Amniotic stem cell (primary cell): ENCODE data around the gene MEGF9.

Source experiments
- DNase-seq: peaks from one replicate; lab custom pipeline; 2025; lab: John Stamatoyannopoulos, UW

The MEGF9 gene

DNA sequence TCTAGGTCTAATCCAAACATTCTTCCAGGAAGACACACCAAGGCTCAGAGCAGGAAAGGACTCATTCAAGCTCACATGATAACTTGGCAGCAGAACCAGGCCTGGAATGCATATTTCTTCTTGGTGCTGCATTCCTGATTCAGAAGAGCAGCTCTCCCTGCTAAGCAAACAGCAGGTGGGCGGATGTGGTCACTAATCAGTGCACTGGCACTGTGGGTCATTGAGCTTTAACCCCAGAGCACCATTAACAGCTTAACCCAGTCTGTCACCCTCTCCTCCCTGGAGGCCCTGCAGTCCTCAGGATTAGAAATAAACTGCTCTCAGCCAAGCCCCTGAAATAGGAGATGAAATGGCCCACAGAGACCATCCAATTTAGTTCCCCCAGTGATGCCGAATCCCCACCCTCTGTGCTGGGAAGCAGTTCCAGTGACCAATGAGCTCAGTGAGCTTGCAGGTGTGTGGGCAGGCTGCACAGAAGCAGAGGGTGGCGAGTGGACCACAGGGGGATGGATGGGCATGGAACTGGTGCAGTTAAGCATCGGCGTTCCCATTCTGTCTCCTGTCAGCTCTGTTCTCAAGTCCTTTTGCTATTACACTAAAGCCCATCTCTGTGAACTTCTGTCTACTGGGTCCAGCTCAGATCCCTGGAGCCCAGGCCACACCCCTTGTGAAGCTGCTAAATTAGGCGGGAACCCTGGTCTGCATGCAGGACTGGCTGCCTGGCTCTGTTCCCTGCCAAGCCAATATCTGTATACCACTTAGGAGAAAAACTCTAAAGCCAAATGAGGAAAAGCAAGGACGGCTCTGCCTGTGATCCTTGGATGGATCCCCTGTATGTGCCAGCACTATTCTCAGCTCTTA, 16.6 kb upstream of the MEGF9 start:
- DNase-seq: no peak

DNA sequence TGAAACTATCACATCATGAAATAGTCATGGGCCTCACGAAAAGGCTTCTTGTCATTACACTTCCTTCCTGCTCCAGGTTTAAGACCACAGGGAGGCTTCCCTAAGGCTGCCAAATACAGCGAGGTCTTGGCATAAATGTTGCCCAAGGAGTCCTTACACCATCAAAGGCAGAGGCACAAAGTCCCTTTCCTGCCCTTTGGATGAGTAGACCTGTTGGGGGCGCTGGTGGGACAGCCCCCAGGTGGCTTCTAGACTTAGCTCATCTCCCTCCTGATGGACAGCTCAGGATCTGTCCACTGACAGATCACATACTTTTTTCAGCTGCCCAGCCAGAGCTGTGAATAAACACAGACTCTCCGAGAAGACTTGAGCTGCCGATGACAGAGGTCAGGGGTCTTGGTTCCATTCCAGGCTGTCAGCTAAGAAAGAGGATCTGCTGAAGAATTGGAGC, 15.5 kb upstream of the MEGF9 start:
- no peak for DNase-seq

DNA sequence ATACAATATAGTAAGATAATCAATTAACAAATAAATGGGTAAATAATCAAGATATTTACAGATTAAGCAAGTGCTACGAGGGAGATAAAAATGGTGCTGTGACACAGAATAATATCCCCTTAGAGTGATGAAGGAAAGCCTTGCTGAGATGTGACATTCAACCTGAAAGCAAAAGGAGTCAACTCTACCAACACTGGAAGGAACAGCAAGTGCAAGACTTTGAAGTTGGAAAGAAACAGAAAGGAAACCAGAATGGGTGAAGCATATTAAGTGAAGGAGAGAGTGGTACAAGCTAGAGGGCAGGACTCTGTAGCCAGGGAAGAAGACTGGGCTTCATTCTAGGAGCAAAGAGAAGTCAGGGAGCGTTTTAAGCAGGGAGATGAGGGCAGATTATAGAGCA, 12.2 kb upstream of the MEGF9 start:
- DNase-seq: no peak

DNA sequence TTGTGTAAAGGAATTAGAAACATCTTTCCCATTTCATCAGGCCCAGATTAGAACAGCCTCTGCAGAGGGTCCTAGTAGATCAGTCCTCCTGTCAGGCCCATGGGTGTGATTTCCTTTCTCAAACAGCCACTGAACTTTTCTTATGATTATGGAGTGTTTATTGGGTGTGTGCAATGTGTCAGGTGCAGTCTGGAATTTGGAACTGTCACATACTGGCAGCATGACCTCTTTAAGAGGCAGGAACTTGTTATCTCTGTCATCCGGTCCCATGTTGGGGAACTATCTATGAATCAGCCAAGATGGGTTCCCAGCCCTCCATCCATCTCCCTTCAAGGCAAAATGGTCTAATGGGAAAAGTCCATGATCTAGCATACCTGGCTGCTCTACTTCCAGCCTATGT, 11.6 kb upstream of the MEGF9 start:
- DNase-seq: no peak

DNA sequence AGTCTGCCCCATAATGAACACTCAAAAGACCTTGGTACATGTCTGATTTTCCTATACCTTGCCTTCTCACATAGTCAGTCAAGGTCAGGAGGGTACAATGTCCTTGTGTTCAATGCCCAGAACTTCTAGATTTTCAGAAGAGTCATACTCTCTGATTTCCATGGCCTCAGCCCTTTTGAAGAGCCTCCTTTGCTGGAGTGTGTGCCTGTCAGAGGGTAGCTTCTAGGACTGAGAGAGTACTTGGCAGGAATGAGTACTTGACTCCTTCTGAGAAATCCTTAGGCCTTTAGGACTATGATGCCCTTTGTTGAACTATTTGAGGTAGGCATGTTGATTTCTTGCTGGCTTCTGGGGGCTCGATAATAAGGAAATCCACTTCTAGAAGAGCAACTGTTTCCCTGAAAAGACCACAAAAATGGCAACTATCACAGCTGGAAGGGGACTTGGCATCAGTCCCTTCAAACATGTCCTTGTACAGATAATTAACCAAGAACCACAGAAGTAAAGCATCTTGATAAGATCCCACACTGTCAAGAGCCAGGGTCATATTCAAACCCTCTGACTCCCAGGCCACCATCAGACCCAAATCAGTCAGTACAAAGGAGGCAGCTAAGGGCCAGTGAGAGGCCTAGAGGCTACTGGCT, 10.6 kb upstream of the MEGF9 start:
- no peak for DNase-seq

DNA sequence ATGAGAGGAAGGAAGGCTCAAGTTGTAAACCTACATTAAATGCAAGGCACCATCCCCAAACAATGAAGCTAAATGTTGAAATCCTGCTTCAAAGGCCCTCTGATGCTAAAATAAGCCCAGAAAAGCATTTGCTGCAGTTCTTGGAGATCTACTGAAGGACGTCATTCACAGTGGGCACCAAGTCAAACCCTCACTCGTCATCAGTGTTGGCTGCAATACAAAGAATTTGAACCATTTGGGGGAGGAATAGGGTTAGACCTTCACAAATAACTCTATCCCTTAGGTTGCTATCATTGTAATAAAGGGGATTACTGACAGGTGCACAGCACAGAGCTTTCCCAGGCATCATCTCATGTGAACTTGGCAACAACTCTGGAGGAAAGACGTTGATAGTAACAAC, 9.3 kb upstream of the MEGF9 start:
- DNase-seq: no peak

DNA sequence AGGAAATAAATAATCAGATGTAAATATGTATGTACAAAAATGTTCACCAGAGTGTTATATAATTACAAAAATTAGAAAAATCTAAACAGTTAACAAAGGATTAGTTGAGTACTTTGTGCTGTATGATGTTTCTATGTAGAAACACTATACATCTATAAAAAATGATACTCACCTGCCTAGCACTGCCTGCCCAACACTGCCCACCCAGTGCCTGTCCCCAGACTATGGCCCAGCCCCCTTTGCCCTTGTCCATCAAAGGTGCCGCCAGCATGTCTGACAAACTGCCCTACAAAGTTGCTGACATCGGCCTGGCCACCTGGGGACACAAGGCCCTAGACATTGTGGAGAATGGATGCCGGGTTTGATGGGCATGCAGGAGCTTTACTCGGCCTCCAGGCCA, 6.1 kb upstream of the MEGF9 start:
- DNase-seq: no peak

DNA sequence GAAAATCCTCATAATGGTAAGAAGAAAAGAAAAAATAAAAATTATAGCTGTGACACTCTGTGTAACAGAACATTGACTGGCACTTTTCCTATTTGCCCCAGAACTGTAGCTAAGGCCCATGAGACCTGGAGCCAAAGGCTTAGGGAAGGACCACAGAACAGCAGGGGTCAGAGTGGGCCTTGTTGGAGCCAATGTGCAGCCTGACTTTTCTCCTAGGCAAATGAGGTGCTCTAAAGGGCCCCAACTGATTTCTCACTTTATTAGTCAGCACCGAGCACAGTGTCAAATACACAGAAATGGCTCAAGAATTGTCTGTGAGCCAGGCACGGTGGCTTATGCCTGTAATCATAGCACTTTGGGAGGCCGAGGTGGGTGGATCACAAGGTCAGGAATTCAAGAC, 4.0 kb upstream of the MEGF9 start:
- DNase-seq: no peak

DNA sequence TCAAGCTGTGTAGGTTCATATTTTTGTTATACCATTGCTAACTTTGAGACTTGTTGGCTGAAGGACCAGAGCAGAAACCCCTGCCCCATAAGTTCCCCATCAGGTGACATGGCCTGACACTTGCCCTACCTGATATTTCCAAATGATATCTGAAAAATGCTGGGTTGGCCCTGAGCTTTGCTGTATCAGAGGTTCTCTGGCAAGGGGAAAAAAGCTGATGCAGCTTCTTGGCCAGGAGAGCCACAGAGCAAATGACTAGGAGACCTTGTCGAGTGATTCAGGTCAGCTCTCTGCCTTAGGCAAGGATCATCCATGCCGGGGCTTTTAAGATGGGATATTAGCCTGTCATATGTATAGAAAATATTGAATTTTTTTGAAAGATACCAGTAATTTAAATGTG, 2.9 kb upstream of the MEGF9 start:
- no peak for DNase-seq

DNA sequence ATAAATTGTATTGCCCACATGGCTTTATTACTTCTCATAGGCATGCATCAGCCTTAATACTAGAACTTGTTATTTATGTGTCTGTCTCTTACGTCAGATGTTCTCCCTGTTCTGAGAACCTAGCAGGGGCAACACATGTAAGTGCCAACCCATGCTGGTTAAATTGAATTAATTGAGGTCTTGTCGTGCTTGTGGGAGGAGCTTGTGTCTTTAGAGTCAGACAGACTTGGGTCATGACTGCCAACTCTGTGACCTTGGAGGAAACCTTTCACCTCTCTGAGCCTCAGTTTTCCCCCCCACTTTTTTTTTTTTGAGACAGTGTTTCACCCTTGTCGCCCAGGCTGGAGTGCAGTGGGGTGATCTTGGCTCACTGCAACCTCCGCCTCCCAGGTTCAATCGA, 2.2 kb upstream of the MEGF9 start:
- DNase-seq: no peak

DNA sequence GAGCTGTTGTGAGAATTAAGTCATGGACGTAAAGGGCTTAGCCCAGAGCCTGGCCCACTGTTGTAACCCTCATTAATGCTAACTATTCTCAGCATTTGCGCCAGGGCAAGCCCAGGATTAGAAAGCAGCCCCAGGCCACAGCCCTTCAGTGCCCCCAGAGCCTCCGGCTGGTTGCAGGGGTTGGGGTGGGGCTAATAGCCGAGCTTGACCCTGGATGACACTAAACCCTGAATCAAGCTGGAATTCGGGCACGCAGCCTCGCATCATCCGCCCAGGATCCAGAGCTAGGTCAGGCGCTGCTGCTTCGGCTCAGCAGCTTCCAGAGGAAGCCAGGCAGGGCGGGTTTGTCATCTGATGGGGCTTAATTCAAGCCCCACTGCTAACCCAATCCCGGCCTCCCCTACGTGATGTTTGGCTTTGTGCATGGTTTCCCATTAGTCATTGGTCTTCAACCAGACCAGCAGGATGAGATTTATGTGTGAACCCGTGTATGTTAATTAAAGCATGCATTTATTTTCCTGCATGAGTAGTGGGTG, 1.2 kb upstream of the MEGF9 start:
- no peak for DNase-seq

DNA sequence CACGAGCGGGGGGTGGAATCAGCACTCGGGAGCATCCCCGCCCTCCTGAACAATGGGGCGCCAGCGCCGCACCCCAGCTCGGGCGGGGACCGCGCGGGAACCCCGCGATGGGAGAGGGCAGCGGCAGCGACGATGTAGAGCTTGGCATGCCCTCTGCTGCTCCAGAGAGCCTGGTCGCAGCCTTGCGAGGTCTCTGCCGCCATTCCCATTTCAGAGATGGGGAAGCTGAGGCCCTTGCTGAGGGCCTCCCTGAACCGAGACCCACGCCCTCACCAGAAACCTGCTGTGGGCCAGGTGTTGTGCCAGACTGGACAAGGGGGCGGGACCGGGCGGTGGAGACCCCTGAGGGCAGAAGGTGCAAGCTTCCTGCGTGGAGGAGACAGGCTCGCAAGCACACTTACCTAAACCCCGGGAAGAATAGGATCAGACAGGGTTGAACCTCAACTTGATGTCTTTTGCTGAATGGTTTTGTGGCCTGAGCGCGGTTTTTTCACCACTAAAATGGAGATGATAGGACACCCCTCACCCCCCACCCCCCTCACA, 647 bp upstream of the MEGF9 start:
- no peak for DNase-seq

DNA sequence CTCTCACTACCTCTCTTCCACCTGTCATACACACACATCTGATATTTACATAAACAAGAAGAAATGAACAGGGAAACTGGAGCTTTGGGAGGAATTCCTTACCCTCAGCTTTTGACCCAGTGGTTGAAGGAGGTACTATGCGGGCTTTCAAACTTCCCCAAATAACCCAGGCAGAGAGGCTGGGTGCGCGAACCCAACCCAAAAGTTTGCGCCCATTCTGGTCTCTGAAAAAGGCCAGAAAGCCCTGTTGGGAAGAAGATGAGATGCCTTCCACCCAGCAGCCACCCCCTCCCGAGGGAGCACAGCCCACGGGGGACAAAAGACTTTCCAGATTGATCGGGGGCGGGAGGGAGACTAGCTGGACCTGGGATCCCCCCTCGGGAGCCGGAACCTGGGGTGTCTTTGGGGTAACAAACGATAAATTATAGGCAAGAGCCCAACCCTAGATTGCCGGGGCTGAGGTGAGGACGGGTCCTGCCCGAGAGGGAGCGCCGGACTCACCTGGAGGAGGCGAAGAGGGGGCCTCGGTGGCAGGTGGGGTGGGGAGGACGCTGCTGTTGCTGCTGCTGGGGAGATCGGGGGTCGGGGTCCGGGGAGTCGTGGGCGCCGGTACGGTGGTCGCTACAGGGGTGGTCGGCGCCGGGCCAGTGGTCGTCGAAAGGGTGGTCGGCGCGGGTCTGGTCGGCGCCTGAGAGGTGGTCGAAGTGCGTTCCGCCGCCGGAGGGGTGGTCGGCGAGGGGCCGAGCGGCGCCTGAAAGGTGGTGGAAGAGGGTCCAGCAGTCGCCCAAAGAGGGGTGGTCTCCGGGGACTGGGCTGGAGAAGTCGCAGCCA, 798 bp downstream of the MEGF9 start:
- no peak for DNase-seq

DNA sequence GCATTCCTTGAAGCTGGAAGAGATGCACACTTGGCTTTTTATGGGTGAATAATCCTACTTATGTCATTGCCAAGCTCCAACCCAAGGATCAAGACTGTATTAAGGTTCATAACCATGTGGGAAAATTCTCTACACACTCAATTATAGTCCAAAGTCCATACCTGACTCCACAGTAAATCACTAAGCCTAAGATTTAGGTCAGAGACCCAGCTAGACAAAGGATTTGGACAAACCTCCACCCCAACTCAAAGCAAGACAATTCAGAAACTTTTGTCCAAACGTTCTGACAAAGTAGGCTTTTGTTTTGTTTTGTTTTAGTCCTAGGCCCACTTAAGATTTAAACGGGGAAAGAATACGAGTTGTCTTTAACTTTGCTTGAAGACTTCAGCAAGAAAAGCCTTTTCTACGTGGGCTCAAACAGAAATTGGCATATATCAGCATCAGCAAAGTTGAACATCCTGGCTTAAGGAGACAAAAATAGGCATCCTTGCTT, 1.7 kb downstream of the MEGF9 start:
- DNase-seq: no peak

DNA sequence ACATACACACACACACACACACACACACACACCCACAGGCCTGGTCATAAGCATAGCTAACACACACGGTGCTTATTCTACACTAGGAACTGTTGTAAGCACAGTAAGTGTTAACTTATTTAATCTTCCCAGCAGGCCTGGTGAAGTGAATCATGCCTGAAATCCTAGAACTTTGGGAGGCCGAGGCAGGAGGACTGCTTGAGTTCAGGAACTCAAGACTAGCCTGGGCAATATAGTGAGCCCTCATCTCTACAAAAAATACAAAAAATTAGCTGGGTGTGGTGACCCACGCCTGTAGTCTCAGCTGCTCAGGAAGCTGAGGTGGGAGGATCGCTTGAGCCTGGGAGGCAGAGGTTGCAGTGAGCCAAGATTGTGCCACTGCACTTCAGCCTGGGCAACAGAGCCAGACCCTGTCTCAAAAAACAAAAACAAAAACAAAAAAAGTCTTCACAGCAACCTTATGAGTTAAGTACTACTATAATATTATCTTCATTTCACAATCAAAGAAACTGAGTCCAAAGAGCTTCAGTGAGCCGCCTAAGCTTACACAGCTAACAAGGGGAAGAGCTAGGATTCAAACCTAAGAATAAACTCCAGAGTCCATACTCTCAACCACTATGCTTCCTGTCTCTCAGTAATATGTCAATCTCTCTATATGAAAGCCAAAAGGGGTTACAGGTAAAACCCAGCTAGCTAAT, 2.3 kb downstream of the MEGF9 start:
- DNase-seq: no peak

DNA sequence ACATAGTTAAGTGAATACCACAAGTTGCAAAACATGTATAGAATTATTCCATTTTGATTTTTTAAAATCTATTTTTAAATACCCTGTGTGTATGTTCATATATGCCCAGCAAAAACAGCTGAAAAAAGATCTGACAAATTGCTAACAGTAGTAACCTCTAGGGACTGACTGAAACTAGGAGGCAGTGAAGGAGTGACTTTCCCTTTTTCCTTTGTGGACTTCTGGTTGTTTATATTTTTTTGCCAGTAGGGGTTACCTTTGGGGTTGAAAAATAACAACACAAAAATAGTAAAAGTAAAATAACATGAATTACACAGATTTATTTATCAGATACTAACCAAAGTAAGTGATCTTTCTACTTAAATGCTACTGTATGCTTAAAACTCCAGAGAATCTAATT, 2.9 kb downstream of the MEGF9 start:
- no peak for DNase-seq

DNA sequence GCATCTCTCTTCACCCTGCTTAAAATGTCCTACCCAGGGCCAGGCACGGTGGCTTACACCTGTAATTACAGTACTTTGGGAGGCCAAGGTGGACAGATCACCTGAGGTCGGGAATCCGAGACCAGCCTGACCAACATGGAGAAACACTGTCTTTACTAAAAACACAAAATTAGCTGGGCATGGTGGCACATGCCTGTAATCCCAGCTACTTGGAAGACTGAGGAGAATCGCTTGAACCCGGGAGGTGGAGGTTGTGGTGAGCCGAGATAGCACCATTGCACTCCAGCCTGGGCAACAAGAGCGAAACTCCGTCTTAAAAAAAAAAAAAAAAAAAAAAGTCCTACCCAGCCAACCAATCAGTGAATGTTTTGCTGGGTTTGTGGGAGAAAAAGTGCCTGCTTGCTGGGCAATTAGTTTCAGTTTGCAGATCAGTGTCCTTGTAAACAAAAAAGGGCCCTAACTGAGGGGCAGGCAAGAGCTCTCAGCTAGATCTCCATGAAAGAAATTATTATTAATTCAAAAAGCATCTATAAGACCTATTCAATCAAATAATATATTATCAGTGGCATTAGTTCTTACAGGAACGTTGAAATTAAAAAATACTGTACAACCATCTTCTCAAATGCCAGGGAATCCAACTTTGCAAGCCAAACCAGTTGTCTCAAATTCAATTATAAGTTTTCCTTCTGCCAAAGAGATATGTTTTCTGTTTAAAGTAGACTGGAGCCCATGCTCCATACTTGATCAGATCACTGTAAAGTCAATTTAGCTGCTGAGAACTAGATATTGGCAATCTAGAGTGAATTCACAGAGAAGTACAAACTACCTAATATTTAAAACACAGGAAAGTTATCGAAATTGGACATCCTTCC, 3.9 kb downstream of the MEGF9 start:
- DNase-seq: no peak

DNA sequence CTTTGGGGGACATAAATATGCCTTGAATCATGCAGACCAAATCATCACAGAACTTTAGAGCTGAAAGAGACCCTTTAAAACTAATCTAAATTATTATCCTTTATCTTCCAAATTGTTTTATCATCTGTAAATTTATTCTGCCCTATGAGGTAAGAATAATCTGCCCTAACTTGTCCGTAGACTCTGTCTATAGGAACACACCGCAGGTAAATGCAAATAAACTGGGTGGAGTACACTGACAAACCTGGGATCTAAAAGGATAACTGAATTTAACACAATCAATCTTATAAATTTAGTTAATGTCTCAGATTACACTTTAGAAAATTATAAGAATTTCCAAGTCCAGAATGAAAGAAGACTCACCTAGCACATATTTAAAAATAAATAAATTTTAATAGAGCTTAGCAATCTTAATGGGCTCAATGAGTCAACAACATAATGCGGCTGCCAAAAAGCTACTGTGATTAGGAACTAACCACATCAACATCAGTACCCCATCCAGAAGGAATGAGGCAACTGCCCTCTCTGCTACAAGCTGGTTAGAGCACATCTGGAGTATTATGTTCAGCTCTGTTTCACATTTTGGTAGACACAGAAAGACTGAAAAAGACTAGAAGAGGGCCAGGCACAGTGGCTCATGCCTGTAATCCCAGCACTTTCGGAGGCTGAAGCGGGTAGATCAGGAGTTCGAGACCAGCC, 5.6 kb downstream of the MEGF9 start:
- no peak for DNase-seq

DNA sequence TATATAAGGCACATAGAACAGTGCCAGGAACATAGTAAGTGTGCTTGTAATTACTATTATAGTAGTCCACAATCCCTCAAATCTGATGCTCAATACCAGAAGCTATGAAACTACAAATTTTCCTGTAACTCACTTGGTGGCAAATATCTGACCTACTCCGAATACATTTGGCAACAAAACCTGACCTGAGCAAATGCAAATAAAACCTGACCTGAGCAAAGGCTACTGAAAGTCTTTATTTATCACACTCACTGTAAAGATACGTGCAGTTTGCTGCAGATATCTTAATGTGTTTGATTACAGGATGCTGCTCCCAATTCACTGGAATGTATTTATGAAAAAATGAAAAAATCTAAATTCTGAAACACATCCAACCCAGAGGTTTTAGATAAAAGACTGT, 7.1 kb downstream of the MEGF9 start:
- no peak for DNase-seq

DNA sequence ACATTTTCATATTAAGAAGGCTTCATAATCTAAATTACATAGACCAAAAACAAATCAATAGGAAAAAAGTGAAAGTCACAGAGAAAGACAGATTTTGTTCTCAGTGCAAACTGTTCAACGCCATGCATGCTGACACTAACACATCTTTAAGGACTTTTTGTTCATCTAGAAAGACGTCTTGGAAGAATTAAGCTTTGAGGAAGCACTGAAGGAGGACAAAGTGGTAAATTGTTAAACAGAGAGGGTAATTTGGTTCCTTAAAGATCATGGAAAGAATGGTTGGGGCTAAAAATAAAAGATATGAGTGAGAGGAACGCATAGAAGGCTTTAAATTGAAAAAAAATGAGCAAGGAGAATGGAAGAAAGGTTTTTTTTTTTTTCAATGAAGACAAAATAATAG, 9.1 kb downstream of the MEGF9 start:
- no peak for DNase-seq
